Ammon's horn (tissue), 1 donor: ENCODE data around the gene MEIS2.

ENCODE experiments used
- DNase-seq: peaks from one replicate; pipeline ENCODE4 v3.0.0-alpha.2; 2016; ENCODE audit warnings: low spot score

MEIS2 gene

GRCh38 chr15:36877796-36878683 lies 222.3 kb downstream of the MEIS2 start:
- no peak for DNase-seq

- DNase-seq: no peak
Measured at GRCh38 chr15:36877294-36877693, 223.1 kb downstream of the MEIS2 start.

GRCh38 chr15:36875740-36876334 lies 224.5 kb downstream of the MEIS2 start:
- no peak for DNase-seq

- no peak for DNase-seq
Measured at GRCh38 chr15:36874930-36875329, 225.4 kb downstream of the MEIS2 start.

GRCh38 chr15:36867436-36867835 lies 232.9 kb downstream of the MEIS2 start:
- DNase-seq: no peak

- DNase-seq: no peak
Measured at GRCh38 chr15:36866896-36867295, 233.5 kb downstream of the MEIS2 start.

- DNase-seq: no peak
Measured at GRCh38 chr15:36863570-36863969, 236.8 kb downstream of the MEIS2 start.

- DNase-seq: no peak
Measured at GRCh38 chr15:36860792-36861191, 239.6 kb downstream of the MEIS2 start.

GRCh38 chr15:36858423-36858822 lies 241.9 kb downstream of the MEIS2 start:
- DNase-seq: no peak

GRCh38 chr15:36856339-36856973 lies 243.9 kb downstream of the MEIS2 start:
- no peak for DNase-seq

GRCh38 chr15:36850864-36851263 lies 249.5 kb downstream of the MEIS2 start:
- no peak for DNase-seq

- DNase-seq: no peak
Measured at GRCh38 chr15:36845270-36845669, 255.1 kb downstream of the MEIS2 start.

GRCh38 chr15:36844534-36844998 lies 255.8 kb downstream of the MEIS2 start:
- DNase-seq: no peak

GRCh38 chr15:36843822-36844221 lies 256.5 kb downstream of the MEIS2 start:
- no peak for DNase-seq

- no peak for DNase-seq
Measured at GRCh38 chr15:36841193-36841592, 259.2 kb downstream of the MEIS2 start.
